COLO668 (cell line): ENCODE results near the gene TMEM151A.

ENCODE experiments used
- DNase-seq: peaks from one replicate; lab custom pipeline; 2025; ENCODE audit not compliant: unreplicated experiment; lab: John Stamatoyannopoulos, UW

The TMEM151A gene

DNA sequence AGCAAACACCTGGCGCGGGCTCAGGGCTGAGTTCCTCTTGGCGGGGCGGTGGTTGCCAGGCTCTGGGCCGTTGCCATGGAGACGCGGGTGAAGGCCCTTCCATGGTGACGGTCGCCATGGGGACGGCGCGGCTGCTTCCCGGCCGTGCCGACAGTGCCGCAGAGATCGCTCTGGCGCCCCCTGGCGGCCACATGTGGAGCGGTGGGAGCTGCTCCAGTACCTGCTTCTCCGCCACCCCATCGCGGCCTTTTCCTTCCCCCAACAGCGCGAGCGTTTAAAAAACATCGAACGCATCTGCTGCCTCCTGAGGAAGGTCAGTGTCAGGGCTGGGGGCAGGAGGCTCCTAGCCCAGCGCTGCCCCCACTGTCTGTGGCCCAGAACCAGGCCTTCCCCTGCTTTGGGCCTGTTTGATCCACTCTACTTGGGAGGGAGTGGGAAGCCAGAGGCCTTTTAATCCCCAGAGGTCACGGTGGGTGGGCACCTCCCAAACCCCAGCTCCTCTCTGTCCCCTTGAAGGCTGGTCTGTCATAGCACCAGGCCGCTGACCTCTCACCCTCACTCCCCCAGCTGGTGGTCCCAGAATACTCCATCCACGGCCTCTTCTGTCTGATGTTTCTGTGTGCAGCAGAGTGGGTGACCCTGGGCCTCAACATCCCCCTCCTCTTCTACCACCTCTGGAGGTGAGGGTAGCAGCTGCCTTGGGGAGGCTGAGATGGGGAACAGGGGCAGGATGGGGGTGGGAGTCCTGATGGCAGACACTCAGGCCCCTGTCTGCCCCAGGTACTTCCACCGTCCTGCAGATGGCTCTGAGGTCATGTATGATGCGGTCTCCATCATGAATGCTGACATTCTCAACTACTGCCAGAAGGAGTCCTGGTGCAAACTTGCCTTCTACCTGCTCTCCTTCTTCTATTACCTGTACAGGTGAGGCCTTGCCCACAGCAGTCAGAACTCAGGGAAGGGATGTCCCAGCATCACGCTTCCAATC lies 8.9 kb upstream of the TMEM151A start:
- DNase-seq: peak; percentile 100

DNA sequence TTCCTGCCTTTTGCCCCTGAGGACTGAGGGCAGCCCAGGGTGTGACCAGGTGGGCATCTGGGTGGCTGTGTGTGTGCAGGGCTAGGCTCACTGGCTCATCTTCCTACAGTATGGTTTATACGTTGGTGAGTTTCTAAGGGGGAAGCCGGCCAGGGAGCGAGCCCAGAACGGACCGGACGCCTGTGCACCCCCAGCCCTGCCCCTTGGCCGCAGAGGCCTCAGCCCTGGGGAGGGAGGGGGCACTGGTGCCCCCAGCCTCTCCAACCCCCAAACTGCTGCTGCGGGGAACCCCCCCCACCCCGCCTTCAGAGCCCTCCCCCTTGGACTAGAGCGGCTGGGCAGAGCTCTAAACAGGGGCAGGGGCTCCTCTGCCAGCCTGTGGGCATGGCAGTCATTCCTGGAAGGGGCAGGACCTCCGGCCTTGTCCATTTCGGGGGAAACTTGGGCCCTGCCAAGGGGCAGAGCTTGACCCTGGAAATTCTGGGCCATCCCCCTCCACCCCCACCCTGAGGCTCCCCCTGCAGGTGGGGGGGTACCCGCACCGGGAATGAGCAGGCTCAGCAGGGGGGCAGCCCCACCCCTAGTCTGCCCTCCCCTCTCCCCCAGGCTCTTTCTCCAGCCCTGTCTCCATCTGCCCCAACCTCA lies 8.1 kb upstream of the TMEM151A start:
- no peak for DNase-seq

DNA sequence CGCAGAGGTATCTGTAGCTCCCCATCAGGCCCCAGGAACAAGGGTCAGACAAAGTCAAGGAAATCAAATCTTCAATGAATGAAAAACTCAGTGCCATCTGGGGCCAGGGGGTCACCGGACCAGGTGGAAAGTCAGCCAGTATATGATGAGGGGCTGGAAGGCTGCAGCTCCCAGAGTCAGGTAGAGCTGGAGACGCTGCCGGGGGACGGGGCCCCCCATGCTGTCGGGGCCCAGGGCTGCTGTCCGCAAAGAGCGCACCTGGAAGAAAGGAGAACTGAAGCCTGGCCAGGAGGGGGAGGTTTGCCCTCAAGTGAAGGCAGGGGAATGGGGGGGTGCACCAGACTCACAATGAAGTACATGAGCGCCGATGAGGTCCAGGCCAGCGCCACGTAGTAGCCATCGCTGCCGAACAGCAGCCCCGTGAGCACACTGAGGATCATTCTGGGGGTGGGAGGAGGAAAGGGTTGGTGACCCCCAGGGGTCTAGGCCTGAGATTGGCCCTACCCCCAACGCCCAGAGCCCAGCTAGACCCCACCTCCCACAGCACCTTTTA lies 7.1 kb upstream of the TMEM151A start:
- no peak for DNase-seq

DNA sequence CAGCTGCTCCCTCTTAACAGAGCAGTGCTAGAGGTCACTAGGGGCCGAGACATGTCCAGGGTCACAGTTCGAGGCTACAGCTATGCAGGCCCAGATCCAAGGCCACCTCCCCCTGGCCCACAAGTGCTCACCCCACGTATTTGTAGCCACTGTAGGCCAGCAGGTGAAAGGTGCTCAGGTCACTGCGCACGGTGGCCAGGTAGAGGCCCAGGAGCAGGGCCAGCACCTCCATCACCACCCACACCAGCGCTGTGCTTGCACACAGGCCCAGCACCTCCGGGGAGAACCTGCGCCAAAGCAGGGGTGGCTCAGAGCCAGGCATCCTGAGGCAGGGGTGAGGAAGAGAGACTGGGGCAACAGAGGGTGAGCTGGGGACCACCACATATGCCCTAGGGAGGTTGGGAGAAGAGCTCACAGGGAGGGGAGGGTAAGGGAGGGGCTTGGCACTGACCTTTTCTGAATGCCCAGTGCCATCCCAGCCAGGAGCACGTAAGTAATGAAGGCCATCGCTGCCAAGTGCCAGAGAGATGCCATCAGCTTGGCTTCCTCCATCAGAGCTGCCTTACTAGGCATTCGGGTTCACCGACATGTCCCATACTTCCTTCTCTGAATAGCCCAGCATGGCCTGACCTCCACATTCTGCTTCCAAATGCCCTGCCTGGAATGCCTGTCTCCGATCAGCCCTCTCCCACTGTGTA lies 6.3 kb upstream of the TMEM151A start:
- no peak for DNase-seq

DNA sequence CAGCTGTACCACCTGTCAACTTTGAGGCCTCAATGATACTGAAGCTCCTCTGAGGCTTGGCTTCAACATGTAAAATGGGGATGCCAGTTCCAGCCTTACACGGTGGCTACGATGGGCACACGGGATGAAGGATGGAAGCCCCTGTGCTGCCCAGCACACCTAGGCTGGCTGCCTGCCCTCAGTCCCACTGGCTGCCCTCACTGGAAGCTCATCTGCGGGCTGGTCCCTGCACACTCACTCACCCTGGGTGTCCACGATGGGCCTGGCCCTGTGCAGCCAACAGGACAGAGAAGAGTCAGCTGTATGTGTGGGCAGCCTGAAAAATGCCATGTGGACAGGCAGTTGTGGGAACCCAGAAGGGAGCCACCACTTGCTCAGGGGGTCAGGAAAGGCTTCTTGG lies 5.0 kb upstream of the TMEM151A start:
- DNase-seq: no peak

DNA sequence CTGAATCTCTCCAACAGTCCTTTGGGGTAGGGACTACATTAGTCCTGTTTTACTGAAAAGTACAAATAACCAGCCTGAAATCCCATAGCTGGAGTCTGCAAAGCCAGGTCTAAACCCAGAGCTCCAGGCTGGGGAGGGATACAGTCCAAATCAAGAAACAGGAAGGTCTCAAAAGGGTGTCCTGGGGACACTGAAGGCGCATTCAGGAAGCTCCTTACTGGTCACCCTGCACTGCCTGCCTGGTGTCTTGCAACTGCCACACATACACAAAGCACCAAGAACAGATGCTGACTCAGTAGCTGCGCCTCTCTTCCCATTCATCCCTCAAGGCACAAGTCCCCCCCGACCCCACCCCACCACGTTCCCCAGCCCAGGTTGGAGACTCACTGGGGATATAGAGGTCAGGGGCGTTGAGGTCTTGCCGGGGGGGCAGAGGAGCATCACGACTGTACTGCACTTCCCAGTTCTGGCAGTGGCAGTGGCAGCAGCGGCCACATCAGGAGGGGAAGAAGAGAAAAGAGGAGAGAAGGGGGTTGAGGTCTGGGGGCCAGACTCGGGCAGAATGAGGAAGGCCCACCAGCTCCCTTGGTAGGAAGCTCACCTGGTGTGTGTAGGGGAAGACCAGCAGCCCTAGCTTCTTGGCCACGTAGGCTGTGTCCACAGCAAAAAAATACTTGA lies 4.3 kb upstream of the TMEM151A start:
- no peak for DNase-seq

DNA sequence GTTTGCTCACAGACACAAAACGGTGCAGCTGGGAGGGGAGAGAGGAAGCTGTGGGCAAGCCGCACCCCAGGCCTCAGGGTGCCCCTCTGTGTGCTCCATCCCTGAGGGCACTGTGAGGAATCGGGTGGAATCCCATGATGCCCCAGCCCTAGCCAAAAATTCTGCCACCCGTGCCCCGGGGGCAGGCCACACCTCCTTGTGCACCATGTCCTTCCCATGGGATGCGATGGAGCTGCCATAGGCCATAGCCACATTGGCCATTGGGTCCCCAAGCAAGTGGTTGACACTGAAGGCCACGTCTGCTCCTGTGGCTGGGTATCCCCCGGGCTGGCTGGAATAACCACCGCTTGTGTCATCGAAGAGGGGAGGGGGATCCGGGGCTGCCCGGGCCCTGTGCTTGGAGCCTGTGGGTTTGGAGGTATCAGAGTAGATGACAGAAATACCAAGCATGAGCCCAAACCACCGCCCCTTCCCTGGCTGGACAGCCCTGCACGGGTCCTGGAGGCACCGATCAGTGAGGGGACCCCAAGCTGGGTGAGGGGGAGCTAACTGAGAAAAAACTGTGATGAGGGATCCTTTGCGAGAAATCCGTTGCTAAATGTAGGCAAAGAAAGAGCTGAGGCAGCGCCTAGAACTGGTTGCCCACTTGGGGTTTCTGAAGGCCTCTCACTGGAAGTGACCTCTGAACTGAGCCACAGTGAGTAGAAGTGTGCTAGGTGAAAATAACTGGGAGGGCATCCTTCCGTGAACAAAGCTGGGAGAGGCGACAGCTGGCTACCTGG lies 3.6 kb upstream of the TMEM151A start:
- no peak for DNase-seq

DNA sequence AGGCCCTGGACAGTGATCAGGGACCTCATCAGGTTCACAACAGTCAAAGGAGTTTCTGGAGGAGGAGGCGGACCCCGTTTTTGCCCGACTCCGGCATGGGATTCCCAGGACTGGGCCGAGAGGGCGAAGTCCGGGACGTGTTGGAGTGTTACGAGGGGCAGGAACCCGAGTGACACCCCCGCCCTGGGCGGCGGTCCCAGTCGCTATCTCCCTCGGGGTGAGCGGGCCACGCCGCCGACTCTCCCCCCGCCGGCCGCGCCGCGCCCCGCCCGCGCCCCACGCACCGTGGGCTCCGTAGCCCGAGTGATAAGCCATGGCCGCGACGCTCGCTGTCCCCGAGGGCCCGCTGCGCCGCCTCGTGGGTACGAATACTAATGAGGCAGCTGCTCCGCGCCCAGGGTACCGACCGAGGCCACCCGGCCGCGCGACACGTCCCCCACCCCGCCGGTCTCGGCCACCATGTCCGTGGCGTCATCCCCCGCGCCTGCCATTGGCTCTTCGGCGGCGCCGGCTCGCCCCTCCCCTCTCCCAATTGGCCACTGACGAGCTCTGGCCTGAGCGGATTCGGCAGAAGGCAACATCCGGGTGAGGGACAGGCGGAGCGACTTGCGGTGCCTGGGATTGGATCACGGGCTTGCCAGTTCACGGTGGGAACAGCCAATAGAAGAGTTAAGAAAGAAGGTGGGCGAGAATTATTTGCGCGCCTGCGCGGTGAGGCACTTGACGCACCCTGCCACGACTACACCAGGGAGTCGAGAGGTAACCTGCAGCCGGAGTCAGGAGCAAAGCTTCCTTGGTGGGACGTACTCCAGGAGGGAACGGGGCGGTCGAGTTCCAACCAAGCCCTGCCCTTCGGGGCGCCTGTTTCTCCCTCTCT lies 2.8 kb upstream of the TMEM151A start, which contains the start of gene YIF1A:
Gene YIF1A, minus strand, starts transcription at position 473 of the 877 bp plus-strand sequence. Its CDS starts 158 bp downstream, at position 315.
- peak; percentile 98 for DNase-seq

DNA sequence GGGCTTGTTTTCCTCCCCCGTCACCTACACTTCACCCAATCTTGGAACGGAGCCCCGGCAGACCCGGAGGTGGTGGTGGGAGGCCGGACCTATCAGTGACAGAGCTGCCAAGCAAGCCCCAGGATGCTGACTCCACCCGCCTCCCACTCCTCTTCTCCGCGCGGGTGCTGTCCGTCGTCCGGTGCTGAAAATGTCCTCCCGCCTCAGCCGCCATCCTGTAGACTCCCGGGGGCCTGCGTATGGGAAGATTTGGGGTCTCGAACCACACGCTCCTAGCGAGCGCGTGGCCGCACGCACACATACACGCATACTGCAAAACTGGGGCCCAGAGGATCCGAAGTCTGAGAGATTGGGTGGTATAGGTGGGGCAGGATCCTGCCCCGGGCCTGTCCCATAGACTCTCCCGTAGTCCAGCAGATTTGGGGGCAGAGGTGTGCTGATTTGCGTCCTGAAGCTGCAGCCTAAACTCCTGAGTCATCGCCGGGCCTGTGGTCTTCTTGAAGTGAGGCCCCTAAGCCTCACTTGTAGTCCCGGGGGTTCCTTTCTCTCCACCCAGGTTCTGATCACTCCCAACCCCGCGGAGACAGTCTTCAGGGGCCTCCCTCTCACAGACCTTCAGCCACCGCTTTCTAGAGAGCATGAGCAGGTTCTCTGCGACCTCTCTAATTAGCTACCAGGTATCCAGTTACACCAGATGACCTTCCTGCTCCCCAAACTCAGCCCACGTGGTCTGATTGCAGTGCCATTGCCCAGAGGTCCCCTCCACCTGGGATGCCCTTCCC lies 2.0 kb upstream of the TMEM151A start:
- peak; percentile 75 for DNase-seq

DNA sequence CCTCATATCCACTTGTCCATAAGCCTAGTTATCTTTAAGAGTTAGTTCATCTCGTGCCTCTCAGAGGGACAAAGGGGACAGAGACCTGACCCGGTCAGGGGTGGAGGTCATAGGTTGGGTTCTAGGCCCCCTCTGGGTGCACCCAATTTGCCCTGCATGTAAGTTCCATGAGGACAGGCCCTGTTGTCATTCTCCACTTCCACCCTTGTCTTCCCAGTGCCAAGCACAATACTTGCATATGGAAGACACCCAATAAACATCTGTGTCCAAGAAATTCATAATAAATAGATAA lies 1.4 kb upstream of the TMEM151A start:
- no peak for DNase-seq

DNA sequence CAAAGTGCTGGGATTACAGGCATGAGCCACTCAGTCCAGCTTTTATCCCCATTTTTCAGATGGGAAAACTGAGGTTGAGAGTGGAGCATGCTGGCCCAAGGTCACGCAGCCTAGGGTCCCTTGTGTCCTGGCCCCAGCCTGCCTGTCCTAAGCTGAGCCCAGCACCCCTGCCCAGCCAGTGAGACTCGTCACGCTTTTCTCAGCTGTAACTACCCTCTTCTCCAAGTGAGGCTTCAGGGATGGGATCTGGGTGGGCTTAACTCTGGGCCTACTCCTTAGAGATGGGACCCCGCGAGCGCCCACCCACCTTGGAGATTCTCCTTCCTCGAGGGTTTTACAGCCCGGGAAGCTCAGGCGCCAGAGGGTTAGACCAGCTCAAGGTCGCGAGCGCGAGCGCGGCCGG lies 390 bp upstream of the TMEM151A start:
- DNase-seq: no peak

DNA sequence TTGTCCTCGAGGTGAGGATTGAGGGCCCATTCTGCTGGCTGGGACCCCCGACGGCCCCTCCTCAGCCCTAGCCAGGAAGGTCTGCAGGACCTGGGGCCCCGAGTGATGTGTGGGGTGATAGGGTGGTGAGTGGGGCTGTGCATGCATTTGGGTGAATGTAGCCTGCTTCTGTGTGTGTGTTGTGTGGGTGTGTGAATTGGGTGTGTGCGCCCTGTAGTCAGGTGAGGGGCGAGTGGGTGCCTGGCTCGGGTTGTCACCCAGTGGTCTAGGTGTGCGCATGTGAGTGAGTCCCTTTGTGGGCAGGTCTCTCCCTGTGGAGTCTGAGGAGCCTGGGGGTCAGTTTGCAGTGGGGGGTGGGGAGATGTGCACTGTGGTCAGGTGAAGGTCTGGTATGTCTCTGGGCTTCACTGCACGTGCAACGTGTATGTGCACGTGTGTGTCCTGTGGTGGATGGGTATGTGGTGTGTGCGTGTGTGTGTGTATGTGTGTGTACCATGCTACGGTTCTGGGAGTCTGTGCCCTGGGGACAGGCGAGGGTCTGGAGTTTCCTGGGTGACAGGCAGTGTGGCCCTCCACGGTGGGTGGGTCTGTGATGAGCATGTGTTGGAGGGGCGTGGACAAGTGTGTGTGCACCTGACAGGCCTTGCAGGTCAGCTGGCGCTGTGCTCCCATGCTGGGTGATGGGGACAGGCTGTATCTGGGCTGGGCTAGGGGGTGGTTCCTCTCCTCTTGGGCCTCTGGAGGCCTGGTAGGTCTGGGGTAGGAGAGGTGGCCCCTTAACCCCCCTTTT lies 1.0 kb downstream of the TMEM151A start:
- DNase-seq: no peak

DNA sequence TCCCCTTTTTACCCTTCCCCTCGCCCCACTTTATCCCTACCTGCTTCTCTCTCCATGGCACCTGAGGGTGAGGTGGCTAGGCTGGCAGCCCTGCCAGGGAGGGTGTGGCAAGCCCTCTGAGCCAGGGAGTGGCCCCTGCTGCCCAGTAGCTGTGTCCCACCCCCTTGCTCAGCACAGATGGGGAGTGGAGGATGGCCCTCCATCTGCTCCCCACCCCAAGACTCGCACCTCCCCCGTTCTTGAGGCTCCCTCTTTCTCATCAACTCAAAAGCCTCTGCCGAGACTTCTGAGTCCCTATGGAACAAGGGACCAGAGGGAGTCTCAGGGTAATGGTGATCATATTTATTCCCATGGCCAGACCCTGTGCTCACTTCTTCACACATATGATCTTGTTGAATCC lies 1.7 kb downstream of the TMEM151A start:
- no peak for DNase-seq

DNA sequence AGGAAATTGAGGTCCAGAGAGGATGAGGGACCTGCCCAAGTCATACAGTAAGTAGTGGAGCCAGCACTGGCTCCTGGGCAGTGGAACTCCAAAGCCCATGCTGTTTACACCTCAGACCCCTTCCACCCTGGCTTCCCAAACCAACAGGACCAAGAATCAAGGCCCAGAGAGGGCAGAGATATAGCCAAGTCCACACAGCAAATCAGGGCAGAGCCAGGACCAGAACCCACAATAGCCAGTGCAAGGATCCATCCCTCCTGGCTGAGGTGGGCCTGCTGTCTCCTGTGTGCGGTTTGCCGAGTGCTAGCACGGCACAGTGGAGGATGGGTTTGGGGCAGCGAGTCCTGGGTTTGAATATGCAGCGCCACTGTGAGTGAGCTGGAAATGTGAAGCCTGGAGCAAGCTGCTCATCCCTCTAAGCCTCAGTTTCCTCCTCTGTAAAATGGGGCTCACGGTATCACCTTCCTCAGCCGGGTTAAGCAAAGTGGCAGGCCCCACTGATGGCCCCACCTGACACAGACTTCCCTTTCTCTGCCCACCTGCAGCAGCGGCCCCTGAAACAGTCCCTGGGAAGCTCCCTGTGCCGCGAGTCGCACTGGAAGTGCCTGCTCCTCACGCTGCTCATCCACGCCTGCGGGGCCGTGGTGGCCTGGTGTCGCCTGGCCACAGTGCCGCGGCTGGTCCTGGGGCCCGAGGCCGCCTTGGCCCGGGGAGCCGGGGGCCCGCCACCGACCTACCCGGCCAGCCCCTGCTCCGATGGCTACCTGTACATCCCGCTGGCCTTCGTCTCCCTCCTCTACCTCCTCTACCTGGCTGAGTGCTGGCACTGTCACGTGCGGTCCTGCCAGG lies 2.3 kb downstream of the TMEM151A start:
- DNase-seq: no peak

DNA sequence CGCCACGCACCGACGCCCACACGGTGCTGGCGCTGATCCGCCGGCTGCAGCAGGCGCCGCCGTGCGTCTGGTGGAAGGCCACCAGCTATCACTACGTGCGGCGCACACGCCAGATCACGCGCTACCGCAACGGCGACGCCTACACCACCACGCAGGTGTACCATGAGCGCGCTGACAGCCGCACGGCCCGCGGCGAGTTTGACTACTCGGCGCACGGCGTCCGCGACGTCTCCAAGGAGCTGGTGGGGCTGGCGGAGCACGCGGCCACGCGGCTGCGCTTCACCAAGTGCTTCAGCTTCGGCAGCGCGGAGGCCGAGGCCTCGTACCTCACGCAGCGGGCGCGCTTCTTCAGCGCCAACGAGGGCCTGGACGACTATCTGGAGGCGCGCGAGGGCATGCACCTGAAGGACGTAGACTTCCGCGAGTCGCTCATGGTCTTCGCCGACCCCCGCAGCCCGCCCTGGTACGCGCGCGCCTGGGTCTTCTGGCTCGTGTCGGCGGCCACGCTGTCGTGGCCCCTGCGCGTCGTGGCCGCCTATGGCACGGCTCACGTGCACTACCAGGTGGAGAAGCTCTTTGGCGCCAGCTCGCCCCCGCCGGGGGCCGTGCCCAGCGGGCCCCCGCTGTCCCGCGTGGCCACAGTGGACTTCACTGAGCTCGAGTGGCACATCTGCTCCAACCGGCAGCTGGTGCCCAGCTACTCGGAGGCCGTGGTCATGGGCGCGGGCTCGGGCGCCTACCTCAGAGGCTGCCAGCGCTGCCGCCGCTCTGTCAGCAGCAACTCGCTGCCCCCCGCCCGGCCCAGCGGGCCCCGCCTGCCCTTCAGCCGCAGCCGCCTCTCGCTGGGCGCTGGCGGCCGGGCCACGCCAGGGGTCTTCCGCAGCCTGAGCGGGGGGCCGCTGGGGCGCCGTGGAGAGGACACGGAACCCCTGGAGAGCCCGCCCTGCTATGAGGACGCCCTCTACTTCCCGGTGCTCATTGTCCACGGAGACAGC lies 3.2 kb downstream of the TMEM151A start:
- DNase-seq: no peak

DNA sequence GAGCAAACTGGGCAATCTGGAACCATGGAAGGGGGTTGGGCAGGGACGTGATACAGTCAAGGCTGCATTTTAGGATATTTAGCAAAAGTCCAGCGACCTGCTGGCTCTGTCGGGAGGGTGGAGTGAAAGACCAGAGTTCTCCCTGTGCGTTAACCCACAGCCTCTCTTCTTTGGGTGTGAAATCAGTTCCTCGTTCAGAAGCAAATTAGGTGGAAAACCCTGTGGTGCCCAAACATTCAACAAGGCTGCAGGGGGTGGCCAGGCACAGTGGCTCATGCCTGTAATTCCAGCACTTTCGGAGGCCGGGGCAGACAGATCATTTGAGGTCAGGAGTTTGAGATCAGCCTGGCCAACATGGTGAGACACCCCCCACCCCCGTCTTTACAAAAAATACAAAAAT lies 5.9 kb downstream of the TMEM151A start:
- DNase-seq: no peak
